SH-SY5Y (cell line): ENCODE results near the gene DUSP28.

Experiments used
- GATA2 ChIP-seq: IDR thresholded peaks from 2 replicates; pipeline ENCODE4 v1.6.1; 2011; ENCODE audit warnings: mild to moderate bottlenecking, low read depth, low read length
- GATA3 ChIP-seq: IDR thresholded peaks from 2 replicates; pipeline ENCODE4 v1.6.1; 2011; ENCODE audit warnings: low read depth, mild to moderate bottlenecking, low read length, moderate library complexity

The DUSP28 gene

GRCh38 chr2:240522406-240522805 is 37.8 kb upstream of the DUSP28 start:
- TF ChIP-seq GATA2 (no peak), GATA3 (no peak)

- TF ChIP-seq GATA2, result no peak
- TF ChIP-seq GATA3, result no peak
Observed at GRCh38 chr2:240523451-240524281, 36.5 kb upstream of the DUSP28 start.

GRCh38 chr2:240524963-240525718 is 35.0 kb upstream of the DUSP28 start:
- TF ChIP-seq GATA2, result no peak
- TF ChIP-seq GATA3, result no peak

- no peak for TF ChIP-seq GATA2
- no peak for TF ChIP-seq GATA3
Observed at GRCh38 chr2:240525802-240526201, 34.4 kb upstream of the DUSP28 start.

- no peak for TF ChIP-seq GATA3
- TF ChIP-seq GATA2, result no peak
Observed at GRCh38 chr2:240526521-240526920, 33.6 kb upstream of the DUSP28 start.

GRCh38 chr2:240527153-240527750 is 32.9 kb upstream of the DUSP28 start:
- TF ChIP-seq GATA3, result no peak
- TF ChIP-seq GATA2, result no peak

- TF ChIP-seq GATA3 (no peak), GATA2 (no peak)
Observed at GRCh38 chr2:240528406-240529040, 31.6 kb upstream of the DUSP28 start.

- TF ChIP-seq GATA3 (no peak), GATA2 (no peak)
Observed at GRCh38 chr2:240529344-240529999, 30.7 kb upstream of the DUSP28 start.

- TF ChIP-seq GATA3, result no peak
- TF ChIP-seq GATA2, result no peak
Observed at GRCh38 chr2:240530181-240530580, 30.0 kb upstream of the DUSP28 start.

- TF ChIP-seq GATA2 (no peak), GATA3 (no peak)
Observed at GRCh38 chr2:240531038-240531437, 29.1 kb upstream of the DUSP28 start.

- TF ChIP-seq GATA3, result no peak
- TF ChIP-seq GATA2, result no peak
Observed at GRCh38 chr2:240532031-240532775, 28.0 kb upstream of the DUSP28 start.

- no peak for TF ChIP-seq GATA2
- no peak for TF ChIP-seq GATA3
Observed at GRCh38 chr2:240538031-240538780, 22.0 kb upstream of the DUSP28 start.
